GM23248 (cell line): ENCODE results near the gene HOXC10. TPM values are rescaled to one million over a fixed set of nuclear protein-coding genes. Genes with fewer than 3 reads are reported as not detected.
A peak's percentile ranks its signal among the peaks of the same experiment; 100 is the strongest.

Experiments used
- DNase-seq: peaks from one replicate; pipeline ENCODE4 v3.0.0-alpha.2; 2015
- H2AFZ ChIP-seq: fragments of 200-600 bp; sonication (generic); 2 replicates; pipeline ENCODE4 v1.6.1; 2016; ENCODE audit warnings: antibody characterized with exemption
- H3F3A ChIP-seq: fragments of 200-600 bp; sonication (generic); 2 replicates; pipeline ENCODE4 v1.6.1; 2016; ENCODE audit warnings: mild to moderate bottlenecking, antibody characterized with exemption, mixed run types; ENCODE audit not compliant: insufficient read depth
- H3K27ac ChIP-seq: fragments of 200-600 bp; sonication (generic); 2 replicates; pipeline ENCODE4 v1.5.1; 2016; ENCODE audit warnings: mild to moderate bottlenecking
- H3K27me3 ChIP-seq: fragments of 200-600 bp; sonication (generic); replicated peaks from 2 replicates; pipeline ENCODE4 v1.6.1; 2016; ENCODE audit warnings: mild to moderate bottlenecking; ENCODE audit not compliant: insufficient read depth
- H3K36me3 ChIP-seq: fragments of 200-600 bp; sonication (generic); 2 replicates; pipeline ENCODE4 v1.6.1; 2016; ENCODE audit warnings: low read depth, mild to moderate bottlenecking
- H3K4me1 ChIP-seq: fragments of 200-600 bp; sonication (generic); 2 replicates; pipeline ENCODE4 v1.6.1; 2016; ENCODE audit warnings: mild to moderate bottlenecking; ENCODE audit not compliant: insufficient read depth
- H3K4me2 ChIP-seq: fragments of 200-600 bp; sonication (generic); one replicate; pipeline ENCODE4 v1.6.1; 2016; ENCODE audit warnings: mild to moderate bottlenecking; ENCODE audit not compliant: unreplicated experiment
- H3K4me3 ChIP-seq: fragments of 200-600 bp; sonication (generic); 2 replicates; pipeline ENCODE4 v1.5.1; 2016; ENCODE audit warnings: mild to moderate bottlenecking
- H3K79me2 ChIP-seq: fragments of 200-600 bp; sonication (generic); 2 replicates; pipeline ENCODE4 v1.6.1; 2016; ENCODE audit warnings: mild to moderate bottlenecking; ENCODE audit not compliant: insufficient read depth
- H3K9ac ChIP-seq: fragments of 200-600 bp; sonication (generic); 2 replicates; pipeline ENCODE4 v1.6.1; 2016; ENCODE audit warnings: mild to moderate bottlenecking
- H3K9me2 ChIP-seq: fragments of 200-600 bp; sonication (generic); 2 replicates; pipeline ENCODE4 v1.6.1; 2016; ENCODE audit warnings: mixed run types, mild to moderate bottlenecking, moderate library complexity; ENCODE audit not compliant: insufficient read depth
- H3K9me3 ChIP-seq: fragments of 200-600 bp; sonication (generic); one replicate; pipeline ENCODE4 v1.6.1; 2017; ENCODE audit warnings: low read depth
- H4K20me1 ChIP-seq: fragments of 200-600 bp; sonication (generic); 2 replicates; pipeline ENCODE4 v1.6.0; 2016; ENCODE audit not compliant: insufficient read depth
- EZH2 ChIP-seq: fragments of 200-600 bp; sonication (generic); IDR thresholded peaks from 2 replicates; pipeline ENCODE4 v1.6.1; 2018; ENCODE audit warnings: antibody characterized with exemption, mild to moderate bottlenecking; ENCODE audit not compliant: insufficient read depth, poor library complexity, severe bottlenecking
- EZH2phosphoT487 ChIP-seq: fragments of 200-600 bp; sonication (generic); IDR thresholded peaks from 2 replicates; pipeline ENCODE4 v1.6.1; 2018; ENCODE audit warnings: antibody characterized with exemption, moderate library complexity, mild to moderate bottlenecking, low read depth; ENCODE audit not compliant: insufficient read depth
- WGBS, 2 experiments: methylation state at CpG; one replicate each; pipeline ENCODE4 v1.1.6; 2015 to 2017; ENCODE audit warnings: low lambda C conversion rate in 2 of 2, low coverage in 1 of 2; ENCODE audit errors: missing lambda C conversion rate in 2 of 2; 5-methylcytosine and 5-hydroxymethylcytosine counted together
- in situ Hi-C: fragments of 300-500 bp; cut with MboI; formaldehyde crosslinking; loops from 2 replicates; pipeline ENCODE4 v1.15.0; 2020
- polyA plus RNA-seq: library from polyadenylated mRNA; unstranded; fragments of >200 nt; fragmentation: Nextera tagmentation; extraction: Ambion mirVana; gene quantifications from 2 replicates; pipeline ENCODE4 v1.2.1, GENCODE V29; 2016
- total RNA-seq: library from RNA; depleted of rRNA; stranded (reverse); fragments of >200 nt; shearing (Covaris generic); gene quantifications from 2 replicates; pipeline ENCODE4 v1.2.3, GENCODE V29; 2014

Gene HOXC10
- total and polyA plus RNA-seq, 2 experiments from 2014 or later: not detected

GRCh38 chr12:53947743-53948142 is 37.2 kb upstream of the HOXC10 start:
- Histone ChIP-seq H3K4me3 (no peak overlapping the region), H3K27ac (no peak overlapping the region), H4K20me1 (no peaks in the 10 kb centered on the region), H3K9me2 (no peaks in the 10 kb centered on the region), H3K4me2 (no peak overlapping the region), H2AFZ (no peak overlapping the region), H3F3A (no peaks in the 10 kb centered on the region), H3K27me3 (peaks cover 97% of the 10 kb centered on the region), H3K4me1 (no peaks in the 10 kb centered on the region), H3K79me2 (no peaks in the 10 kb centered on the region), H3K9ac (no peak overlapping the region), H3K36me3 (no peaks in the 10 kb centered on the region), H3K9me3 (no peaks in the 10 kb centered on the region)
- in situ Hi-C loops: no loop called here
- no peak for TF ChIP-seq EZH2phosphoT487
- no peak for TF ChIP-seq EZH2
- DNase-seq: no peak

DNA sequence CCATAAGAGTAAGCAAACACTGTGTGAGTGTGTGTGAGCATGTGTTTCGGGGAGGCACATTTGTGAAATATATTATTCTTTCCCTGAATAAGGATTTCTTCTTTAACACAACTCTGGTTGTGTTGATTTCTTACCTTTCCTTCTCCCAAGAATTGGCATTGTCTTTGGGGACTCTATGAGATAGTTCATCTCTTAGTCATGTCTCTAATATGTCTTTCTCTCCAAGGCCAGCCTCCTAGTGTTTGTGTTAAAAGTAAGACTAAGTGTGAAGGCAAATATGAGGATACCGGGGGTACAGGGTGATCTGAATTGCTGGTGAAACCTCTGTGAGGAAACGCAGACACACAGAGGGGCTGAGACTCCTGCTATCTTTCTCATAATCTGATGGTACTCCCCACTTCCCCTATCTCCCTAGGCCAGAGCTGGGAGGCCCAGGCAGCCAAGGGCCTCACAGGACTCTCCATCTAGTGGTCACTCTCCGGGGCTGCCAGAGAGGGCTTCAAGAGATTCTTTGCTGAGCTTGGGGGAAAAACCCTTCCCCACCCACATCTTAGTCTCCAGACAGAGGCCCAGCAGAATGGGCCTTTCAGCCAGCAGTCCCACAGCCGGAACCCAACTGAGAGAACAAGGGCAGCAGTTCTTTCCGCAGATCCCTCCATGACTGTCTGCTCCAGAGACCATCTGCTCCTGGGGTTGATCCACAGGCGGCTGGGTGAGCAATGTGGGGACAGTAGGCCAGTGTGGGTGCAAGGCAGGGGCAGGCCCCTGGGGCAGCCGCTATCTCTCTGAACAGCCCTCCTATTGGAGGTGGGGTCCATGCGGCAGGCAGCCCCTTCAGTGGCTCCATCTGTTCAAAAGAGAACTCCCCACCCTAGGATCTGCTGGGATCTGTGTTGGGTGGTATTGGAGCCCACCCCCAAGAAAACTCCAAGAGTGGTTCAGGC is 36.0 kb upstream of the HOXC10 start:
- no peaks in the 10 kb centered on the region for H3K4me1 ChIP-seq
- TF ChIP-seq EZH2: no peak
- no peak for TF ChIP-seq EZH2phosphoT487
- no peaks in the 10 kb centered on the region for H4K20me1 ChIP-seq
- no peak overlapping the region for H3K4me2 ChIP-seq
- no peaks in the 10 kb centered on the region for H3F3A ChIP-seq
- DNase-seq: no peak
- H3K36me3 ChIP-seq: no peaks in the 10 kb centered on the region
- H3K27ac ChIP-seq: no peak overlapping the region
- H3K9me3 ChIP-seq: no peaks in the 10 kb centered on the region
- peaks cover 97% of the 10 kb centered on the region for H3K27me3 ChIP-seq
- no peaks in the 10 kb centered on the region for H3K9me2 ChIP-seq
- in situ Hi-C loops: no loop called here
- no peaks in the 10 kb centered on the region for H3K79me2 ChIP-seq
- no peak overlapping the region for H2AFZ ChIP-seq
- H3K4me3 ChIP-seq: no peak overlapping the region
- no peak overlapping the region for H3K9ac ChIP-seq
- 72 to 75% methylated on average over 9 of the region's 9 CpGs for WGBS, 2 experiments

DNA sequence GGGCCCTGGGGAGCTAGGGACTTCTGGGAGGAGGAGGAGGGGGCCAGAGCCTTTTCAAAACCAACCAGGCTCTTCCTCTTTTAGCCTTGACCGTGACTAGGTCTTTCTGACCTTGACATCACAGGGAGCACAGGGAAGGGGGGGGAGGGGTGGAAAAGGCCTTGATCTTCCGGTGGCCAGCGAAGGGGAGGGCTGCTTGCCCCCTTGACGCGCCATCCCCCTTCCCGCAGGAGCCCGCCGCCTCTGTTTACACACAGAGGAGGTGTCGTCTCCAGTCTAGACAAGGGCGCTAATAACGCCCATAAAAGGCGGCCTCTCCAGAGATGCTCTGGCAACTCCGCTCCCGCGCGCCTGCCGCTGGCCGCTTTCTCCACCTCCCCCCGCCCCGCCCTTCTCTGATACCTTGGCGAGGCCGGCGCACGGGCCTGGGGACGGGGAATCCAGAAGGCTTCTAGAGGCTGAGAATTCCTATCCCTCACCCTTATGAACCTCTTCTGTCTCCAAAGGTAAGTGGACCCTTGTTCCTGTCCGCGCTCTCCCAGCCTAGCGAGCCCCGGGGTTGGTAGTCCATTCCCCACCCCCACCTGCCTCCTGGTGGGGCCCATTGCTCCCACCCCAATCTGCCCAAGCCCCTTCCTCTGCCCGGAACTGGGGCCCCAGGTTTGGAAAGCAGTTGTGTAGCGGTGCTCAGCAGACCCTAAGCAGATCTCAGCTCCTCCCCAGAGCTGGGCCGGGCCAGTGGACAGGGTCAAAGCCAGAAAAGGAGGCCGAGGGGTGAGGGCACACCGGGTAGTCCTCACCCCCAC is 35.1 kb upstream of the HOXC10 start:
- Histone ChIP-seq H3K4me1 (no peaks in the 10 kb centered on the region), H3K9me2 (no peaks in the 10 kb centered on the region), H3K9me3 (no peaks in the 10 kb centered on the region), H2AFZ (no peak overlapping the region), H3K4me3 (no peak overlapping the region), H3K4me2 (no peak overlapping the region), H3F3A (no peaks in the 10 kb centered on the region), H3K9ac (no peak overlapping the region), H4K20me1 (no peaks in the 10 kb centered on the region), H3K27ac (no peak overlapping the region), H3K27me3 (peaks cover 97% of the 10 kb centered on the region), H3K79me2 (no peaks in the 10 kb centered on the region), H3K36me3 (no peaks in the 10 kb centered on the region)
- in situ Hi-C loops: no loop called here
- TF ChIP-seq EZH2 (no peak), EZH2phosphoT487 (no peak)
- DNase-seq: no peak
- WGBS, 2 experiments: 8 to 10% methylated on average over 28 to 34 of the region's 34 CpGs

- H4K20me1 ChIP-seq: no peaks in the 10 kb centered on the region
- H3K4me2 ChIP-seq: no peak overlapping the region
- H3K4me3 ChIP-seq: no peak overlapping the region
- H3K9ac ChIP-seq: no peak overlapping the region
- 3 to 8% methylated on average over 10 of the region's 10 CpGs for WGBS, 2 experiments
- H3K4me1 ChIP-seq: no peaks in the 10 kb centered on the region
- H3K27ac ChIP-seq: no peak overlapping the region
- peaks cover 97% of the 10 kb centered on the region for H3K27me3 ChIP-seq
- no peak overlapping the region for H2AFZ ChIP-seq
- TF ChIP-seq EZH2phosphoT487: no peak
- TF ChIP-seq EZH2: peak; percentile 47
- no peaks in the 10 kb centered on the region for H3K9me3 ChIP-seq
- H3F3A ChIP-seq: no peaks in the 10 kb centered on the region
- no peak for DNase-seq
- in situ Hi-C loops: no loop called here
- H3K9me2 ChIP-seq: no peaks in the 10 kb centered on the region
- H3K79me2 ChIP-seq: no peaks in the 10 kb centered on the region
- no peaks in the 10 kb centered on the region for H3K36me3 ChIP-seq
Observed at GRCh38 chr12:53950437-53950773, 34.5 kb upstream of the HOXC10 start.
